GOT3 (cell line): Measurements from ENCODE around the gene MED12L.
"Not testable (repeated sequence)": the region's sequence is repeated elsewhere in the genome, so short reads cannot be mapped to it uniquely, and the experiment has no call there.

Source experiments
- DNase-seq: peaks from one replicate; lab custom pipeline; 2025; ENCODE audit warnings: mixed read lengths; lab: John Stamatoyannopoulos, UW

The MED12L gene

GRCh38 chr3:151133917-151134450, 48.5 kb downstream of the MED12L start:
- no peak for DNase-seq

GRCh38 chr3:151135541-151136337, 50.3 kb downstream of the MED12L start:
- DNase-seq = no peak

- no peak for DNase-seq
Observed at GRCh38 chr3:151142929-151143328, 57.5 kb downstream of the MED12L start.

GRCh38 chr3:151144016-151144415, 58.6 kb downstream of the MED12L start:
- no peak for DNase-seq

GRCh38 chr3:151144760-151145159, 59.3 kb downstream of the MED12L start:
- DNase-seq = no peak

- DNase-seq = no peak
Observed at GRCh38 chr3:151145713-151146070, 60.2 kb downstream of the MED12L start.

- DNase-seq = peak; percentile 47
Observed at GRCh38 chr3:151146071-151146730, 60.7 kb downstream of the MED12L start.

GRCh38 chr3:151146731-151147091, 61.2 kb downstream of the MED12L start:
- DNase-seq = no peak

GRCh38 chr3:151147299-151147698, 61.8 kb downstream of the MED12L start:
- no peak for DNase-seq

GRCh38 chr3:151152455-151153079, 67.1 kb downstream of the MED12L start:
- DNase-seq = no peak

GRCh38 chr3:151154566-151154965, 69.1 kb downstream of the MED12L start:
- DNase-seq = no peak

GRCh38 chr3:151155409-151156128, 70.1 kb downstream of the MED12L start:
- DNase-seq = no peak

GRCh38 chr3:151156618-151157216, 71.3 kb downstream of the MED12L start:
- DNase-seq = no peak

GRCh38 chr3:151159806-151160205, 74.3 kb downstream of the MED12L start:
- DNase-seq = no peak

GRCh38 chr3:151165226-151165625, 79.8 kb downstream of the MED12L start:
- no peak for DNase-seq

GRCh38 chr3:151166161-151166560, 80.7 kb downstream of the MED12L start:
- no peak for DNase-seq

GRCh38 chr3:151168269-151169094, 83.0 kb downstream of the MED12L start:
- DNase-seq = peak; percentile 22

GRCh38 chr3:151169262-151169947, 83.9 kb downstream of the MED12L start:
- no peak for DNase-seq

- DNase-seq = not testable (repeated sequence)
Observed at GRCh38 chr3:151169948-151170679, 84.7 kb downstream of the MED12L start.
